CD4-positive, alpha-beta T cell treated with Interleukin-6 for 4 hours (primary cell): ENCODE results near the gene MFAP1.
"Not testable (repeated sequence)": the region's sequence is repeated elsewhere in the genome, so short reads cannot be mapped to it uniquely, and the experiment has no call there.

Source experiments
- DNase-seq: peaks from one replicate; pipeline ENCODE4 v3.0.0-alpha.2; 2020; ENCODE audit warnings: mixed read lengths

Gene MFAP1

DNA sequence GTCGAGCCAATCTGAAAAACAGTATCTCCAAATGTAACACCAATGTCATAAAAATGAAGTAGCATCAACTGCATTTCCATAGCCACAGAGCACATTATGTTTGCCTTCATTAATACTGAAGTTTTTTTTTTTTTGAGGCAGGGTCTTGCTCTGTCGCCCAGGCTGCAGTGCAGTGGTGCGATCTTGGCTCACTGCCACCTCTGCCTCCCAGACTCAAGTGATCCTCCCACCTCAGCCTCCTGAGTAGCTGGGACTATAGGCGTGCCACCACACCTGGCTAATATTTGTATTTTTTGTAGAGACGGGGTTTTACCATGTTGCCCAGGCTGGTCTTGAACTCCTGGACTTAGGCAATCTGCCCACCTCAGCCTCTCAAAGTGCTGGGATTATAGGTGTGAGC, 9.4 kb downstream of the MFAP1 start:
- not testable (repeated sequence) for DNase-seq

DNA sequence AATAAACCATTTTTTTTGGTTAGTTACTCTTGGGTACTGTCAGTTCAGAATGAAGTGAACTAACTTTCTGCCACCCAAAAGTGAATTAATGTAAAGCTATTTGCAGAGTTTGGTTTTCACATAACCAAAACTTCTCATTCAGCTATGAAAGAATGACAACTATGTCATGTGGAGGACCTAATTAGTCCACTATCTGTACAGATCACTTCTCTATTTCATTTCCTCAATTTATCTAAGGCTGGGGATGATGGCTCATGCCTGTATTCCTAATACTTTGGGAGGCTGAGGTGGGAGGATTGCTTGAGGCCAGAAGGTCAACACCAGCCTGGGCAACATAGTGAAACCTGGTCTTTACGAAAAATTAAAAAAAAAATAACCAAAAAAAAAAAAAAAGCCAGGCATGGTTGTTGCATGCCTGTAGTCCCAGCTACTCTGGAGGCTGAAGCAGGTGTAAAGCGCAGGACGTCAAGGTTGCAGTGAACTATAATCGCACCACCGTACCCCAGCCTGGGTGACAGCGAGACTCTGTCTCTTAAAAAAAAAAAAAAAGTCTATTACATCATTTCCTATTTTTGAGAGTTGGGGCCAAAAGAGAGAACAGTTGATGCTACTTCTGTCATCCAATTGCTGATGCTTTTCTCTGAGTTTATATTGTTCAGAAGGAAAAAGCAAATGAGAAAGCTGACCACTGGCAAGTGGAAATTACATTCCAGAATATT, 15.4 kb downstream of the MFAP1 start:
- DNase-seq: no peak

DNA sequence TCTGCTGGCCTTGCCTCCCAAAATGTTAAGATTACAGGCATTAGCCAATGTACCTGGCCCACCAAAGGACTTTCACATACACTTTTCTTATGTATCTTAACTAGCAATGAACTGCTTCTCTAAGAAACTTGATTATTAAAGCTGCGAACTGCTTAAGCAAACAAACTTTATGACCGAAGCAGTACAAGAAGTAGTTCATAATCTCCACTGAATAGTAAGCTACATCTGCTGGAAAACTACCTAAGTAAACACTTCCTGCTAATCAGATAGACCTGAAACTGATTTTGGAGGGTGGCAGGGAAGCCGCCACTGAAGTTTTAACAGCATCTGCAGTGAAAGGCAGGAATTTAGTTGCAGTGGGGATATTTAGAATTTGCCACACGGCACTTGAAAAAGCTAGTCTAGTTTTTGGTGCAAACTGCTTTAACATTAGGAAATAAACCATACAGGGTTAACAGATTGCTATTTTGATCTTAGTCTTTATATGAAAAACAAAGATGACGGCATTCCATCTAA, 16.0 kb downstream of the MFAP1 start:
- DNase-seq: no peak

DNA sequence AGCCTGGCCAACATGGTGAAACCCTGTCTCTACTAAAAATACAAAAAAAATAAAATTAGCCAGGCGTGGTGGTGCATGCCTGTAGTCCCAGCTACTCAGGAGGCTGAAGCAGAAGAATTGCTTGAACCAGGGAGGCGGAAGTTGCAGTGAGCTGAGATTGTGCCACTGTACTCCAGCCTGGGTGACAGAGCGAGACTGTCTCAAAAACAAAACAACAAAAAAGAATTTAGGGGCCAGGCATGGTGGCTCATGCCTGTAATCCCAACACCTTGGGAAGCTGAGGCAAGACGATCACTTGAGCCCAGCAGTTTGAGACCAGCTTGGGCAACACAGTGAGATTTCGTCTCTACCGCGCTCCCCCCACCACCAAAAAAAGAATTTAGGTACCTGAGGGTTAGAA, 21.8 kb downstream of the MFAP1 start:
- DNase-seq: not testable (repeated sequence)

DNA sequence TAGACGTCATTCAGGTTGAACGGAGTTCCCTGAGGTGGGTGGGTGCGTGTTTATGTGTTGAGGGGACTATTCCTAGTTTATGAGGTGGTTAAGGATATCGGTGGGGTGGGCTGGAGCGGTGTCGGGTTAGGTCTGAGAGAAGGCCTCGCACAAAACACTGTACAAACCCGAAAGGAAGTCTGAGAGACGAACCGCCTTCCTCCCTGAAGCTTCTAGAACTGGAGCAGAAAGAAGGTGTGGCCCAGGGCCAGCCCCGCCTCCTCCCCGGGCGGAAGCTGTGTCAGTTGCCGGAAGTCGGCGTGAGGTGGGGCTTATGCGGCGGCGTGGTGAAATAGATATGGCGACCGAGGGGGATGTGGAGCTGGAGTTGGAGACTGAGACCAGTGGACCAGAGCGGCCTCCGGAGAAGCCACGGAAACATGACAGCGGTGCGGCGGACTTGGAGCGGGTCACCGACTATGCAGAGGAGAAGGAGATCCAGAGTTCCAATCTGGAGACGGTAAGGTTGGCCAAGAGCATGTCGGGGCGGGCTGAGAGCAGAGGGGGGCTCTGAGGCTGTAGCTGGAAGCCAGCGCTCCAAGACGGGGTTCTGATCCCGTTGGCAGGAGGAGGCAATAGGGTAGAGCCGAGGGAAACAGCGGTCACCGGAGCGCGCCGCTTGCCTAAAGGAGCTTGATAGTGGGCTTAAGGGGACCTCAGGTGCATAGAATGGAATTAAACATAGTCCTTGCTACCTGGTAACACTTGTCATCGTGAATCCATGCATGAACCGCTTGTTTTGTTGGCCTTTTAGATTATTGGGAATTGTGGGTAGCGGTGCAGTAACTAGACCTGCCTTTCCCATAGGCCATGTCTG, 24.0 kb downstream of the MFAP1 start, which contains the start of gene HYPK:
TSS of gene HYPK (plus strand) at position 314 of the 856 bp plus-strand sequence. CDS start at position 338, 24 bp downstream.
- peak; percentile 97 for DNase-seq

DNA sequence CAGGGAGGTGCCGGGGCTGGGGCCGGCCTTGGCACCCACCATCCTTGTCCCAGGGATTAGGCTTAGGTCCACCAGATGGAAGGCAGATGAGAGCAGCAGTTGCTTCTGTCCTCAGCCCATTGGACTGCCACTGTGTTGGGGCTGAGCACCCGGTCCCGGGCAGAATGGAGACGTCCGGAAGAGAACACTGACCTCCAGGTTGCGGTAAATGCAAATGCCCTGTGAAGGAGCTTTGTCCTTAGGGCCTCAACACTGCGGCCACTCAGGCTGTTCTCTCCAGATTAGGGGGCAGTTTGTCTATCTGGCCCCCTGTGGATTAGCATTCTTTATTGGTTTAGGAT, 24.6 kb downstream of the MFAP1 start, which contains the start of gene SERINC4:
TSS of gene SERINC4 (minus strand) at position 276 of the 341 bp plus-strand sequence. CDS start at position 42, 234 bp downstream.
- no peak for DNase-seq

DNA sequence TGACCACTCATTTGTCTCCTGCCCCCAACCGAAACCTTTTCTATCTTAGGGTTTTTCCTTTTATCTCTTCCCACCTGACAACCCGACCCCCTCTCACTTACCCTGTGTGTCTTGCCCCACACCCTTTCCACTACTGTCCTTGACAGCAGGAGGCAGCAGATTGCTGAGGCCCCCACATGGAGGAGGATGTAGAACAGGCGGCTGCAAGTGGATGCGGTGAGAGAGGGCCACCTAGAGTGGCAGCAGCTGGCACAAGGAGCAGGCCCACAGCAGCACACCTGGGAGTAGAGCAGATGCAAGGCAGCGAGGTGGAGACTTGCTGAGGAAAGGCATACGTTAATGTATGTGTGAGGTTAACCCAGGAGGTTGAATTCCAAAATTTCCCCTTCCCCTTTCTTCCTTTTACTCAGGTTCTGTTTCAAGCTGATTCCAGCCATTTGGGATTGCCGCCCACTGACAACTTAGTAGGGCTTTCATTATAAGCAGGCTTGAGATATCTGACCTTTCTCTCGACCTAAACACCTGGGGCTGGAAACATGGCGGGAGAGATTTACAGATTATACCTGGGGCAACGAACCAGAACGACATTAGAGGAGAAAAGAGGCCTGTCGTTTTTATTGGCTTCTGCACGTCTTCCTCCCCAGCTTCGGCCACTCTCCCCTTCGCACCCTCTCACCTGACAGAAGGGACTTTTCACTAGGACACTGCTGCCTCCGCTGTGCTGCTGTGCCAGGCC, 25.1 kb downstream of the MFAP1 start:
- DNase-seq: no peak

DNA sequence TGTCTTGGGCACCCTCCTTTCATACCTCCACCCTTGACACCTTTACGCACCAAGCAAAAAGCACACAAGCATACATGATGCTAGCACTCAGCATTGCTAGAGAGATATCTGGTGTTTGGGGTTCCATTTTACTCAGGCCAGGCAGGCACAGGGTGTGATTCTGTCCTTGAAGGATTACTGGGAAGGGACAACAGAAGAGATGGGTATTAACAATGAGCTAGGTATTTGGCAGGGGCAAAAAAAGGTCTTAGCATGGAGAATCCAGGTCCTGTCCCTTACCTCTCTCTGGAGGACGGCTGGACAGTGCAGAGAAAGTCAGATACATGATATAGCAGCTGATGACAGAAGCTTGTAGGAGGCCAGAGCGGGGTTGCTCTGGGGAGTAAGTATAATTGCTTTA, 27.9 kb downstream of the MFAP1 start:
- DNase-seq: no peak

DNA sequence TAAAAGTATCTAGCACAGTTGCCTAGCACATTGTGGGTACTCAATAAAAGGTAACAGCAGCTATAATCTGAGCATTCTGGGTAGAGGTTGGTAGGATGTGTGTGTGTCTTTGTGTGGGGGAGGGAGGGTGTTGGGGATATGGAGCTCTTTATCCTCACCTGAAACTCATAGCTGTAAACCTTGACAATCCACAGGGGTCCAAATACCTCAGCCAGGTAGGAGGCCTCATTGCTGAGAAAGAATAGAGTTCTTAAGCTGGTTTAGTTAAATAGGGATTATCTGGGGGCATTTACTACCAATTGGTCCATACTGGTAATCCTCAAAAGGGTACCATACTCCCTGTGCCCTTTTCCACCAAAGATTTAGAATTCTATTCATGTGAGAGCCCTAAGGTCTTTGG, 28.5 kb downstream of the MFAP1 start:
- no peak for DNase-seq

DNA sequence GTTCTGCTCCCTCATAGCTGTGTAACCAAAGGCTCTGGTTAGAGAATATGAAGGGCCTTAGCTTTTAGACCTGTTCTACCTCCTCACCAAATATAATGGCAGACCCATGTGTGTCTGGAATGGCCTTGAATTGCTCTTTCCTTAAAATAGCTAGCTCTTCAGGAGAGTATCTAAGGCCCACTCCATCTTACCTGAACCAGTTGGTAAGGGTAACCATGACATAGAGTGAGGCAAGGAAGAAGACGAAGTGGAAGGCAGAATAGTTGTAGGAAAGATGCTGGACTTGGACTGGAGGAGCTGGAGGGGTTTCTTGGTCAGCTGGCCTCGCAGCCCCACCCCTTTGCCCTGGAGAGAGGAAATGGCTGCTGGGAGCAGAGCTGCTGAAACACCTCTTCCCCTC, 29.3 kb downstream of the MFAP1 start:
- no peak for DNase-seq

DNA sequence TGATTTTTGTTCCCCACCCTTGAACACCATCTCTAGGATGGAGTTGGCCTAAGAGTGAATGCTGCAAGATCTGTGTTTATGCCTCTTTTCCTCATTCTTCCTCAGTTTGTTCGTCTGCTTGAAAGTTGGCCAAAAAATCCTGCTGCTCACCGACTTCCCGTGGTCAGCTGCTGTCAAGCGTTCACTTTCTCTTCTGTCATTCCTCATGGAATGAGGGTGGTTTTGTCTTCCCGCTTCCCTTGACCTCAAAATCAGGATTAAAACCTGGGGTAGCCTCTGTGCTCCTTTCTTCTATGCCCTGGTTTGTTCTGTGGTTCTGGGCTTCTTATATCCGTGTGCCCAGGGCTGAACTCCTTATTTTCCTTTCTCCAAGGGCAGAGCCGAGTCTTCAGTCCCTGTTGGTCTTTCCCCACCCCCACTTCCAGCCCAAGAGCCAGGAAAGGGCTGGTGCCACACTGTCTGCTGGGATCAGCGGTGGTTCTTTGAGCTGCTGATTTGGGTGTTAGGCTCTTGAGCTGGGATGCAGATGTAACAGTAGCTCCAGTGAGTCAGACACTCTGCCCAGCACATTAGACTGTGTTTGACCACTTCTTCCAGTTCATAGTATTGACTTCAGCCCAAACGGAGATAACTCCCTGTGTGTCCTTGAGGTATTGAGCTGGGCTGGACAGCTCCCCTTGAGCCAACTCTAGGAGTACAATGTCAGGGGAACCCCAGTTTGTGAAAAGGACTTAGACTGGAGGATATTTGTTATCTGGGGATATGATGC, 30.0 kb downstream of the MFAP1 start:
- DNase-seq: no peak

DNA sequence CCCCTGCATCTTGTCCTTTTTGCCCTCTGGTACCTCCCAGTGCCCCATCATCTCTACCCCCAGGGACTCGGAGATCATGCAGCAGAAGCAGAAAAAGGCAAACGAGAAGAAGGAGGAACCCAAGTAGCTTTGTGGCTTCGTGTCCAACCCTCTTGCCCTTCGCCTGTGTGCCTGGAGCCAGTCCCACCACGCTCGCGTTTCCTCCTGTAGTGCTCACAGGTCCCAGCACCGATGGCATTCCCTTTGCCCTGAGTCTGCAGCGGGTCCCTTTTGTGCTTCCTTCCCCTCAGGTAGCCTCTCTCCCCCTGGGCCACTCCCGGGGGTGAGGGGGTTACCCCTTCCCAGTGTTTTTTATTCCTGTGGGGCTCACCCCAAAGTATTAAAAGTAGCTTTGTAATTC, 30.8 kb downstream of the MFAP1 start:
- DNase-seq: no peak

DNA sequence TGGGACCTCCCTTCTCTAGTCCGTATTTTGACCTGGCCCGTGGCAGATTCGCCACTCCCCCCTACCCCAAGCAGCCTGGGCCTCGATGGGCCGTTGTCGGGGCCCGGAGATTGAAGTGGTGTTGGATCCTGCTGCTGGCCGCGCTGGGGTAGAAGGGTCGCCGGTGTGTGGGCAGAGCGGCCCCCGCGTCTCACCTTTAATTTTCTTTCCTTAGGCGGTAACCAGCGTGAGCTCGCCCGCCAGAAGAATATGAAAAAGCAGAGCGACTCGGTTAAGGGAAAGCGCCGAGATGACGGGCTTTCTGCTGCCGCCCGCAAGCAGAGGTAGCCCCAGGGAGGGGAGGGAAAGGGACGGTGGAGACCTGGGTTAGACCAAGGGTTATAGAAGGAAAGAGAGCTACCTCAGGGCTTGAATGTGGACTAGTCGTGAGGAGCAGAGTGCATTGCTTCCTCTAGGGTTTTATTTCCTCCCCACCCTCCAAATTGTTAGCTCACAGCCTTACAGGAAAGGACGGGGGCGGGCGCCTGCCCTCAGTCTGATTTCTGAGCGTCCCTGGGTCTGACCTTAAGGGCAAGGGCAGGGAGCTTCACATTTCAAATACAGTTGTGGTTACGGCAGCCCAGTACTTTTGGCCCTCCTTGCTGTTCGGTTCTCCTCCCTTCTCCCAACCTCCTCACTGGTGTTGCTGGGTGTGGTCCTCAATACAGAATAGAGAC, 31.6 kb downstream of the MFAP1 start:
- DNase-seq: peak; percentile 39

DNA sequence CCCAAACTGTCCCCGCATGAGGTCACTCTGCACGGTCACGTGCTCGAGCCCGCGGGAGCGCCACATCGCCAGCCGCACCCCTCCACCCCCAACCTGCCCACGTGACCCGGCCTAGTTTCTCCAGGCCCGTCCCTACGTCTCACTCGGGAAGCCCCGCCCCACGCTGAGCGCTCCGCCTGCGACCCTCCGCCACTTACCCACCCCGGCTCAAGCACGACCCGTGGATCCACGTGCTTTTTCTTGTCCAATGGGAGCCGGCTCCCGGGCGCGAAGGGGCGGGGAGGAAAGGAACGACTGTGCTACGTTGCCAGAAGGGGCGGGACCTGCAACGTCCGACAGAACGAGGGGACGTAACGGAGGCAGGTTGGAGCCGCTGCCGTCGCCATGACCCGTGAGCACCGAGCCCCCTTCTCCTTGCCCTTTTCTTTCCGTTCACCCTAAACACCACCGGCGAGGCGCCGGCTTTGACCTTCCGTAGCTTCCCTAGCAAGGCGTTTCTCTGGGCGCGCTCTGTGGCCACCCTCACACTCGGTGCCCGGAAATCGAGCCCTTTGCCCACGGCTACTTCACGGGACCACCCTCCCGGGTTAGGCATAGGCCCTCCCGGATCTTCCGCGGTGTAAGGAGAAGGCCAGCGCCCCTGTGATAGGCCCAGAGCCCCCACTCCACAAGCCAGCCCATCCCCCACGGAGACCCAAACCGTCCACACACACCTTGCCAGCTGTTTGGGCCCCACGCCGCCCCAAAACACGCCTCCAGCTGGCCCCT, 32.3 kb downstream of the MFAP1 start, which contains the start of gene SERF2:
TSS of gene SERF2 (plus strand) at position 328 of the 768 bp plus-strand sequence. CDS start at position 385, 57 bp downstream.
- DNase-seq: peak; percentile 100

DNA sequence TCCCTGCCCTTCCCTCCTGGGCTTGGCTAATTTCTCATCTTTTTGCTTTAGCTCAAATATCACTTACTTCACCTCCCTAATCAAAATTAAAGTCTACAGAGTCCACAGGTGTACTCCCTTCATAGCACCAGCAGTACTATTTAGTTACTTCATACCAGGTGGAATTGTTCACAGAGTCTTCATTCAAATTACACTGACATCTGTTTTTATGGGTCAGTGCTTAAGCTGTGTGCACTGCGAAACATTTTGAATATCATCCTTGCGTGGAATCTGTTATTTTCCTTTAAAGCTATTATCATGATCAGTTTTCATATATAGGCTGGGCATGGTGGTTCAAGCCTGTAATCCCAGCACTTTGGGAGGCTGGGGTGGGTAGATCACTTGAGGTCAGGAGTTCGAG, 35.1 kb downstream of the MFAP1 start:
- no peak for DNase-seq

DNA sequence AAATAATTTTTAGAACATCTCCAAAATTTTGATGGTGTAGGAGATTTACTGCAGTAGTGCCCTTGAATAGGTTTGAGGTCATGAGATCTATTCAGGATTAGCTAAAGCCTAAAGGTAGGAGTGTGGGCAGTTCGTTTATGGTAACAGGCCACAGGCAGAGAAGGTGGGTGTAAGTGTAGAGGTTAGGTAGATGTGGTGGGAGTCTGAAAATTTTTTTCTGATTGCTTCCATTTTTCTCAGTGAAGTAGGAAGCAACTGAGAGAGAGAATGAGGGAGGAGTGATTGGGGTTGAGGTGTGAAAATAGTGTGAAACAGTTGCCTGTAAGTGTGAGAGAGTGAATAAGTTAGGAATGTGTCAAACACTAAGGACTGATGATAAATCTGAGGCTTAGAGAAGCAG, 45.5 kb downstream of the MFAP1 start:
- no peak for DNase-seq

DNA sequence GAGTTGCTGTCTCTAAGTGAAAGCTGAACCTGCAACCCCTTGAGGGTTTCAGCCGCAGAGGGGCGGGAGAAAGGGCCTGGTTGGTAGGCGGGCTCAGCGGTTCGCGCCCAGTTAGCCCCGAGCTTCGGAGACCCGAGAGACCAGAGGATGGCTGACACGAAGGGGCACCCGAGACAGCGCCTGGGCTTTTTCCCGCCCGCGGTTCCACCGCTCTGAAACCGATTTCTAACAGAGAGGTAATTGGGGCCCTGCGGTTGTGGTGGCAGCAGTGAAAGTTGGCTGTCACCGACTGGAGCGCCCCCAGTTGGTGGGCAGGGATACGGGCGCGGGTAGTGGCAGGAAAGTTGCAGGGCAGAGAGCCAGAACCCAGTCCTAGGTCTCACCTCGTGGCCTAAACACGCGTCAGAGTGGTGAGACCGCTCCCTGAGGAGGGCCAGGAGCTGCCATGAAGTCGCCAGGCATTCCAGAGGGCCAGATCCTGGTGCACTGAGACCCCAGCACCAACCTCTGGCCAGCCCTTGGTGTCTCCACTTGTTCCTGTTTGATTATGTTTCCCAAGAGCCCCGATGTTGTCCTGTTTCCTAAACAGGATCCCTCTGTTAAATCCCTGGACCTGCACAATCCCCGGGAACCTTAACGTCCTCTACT, 47.1 kb downstream of the MFAP1 start:
- peak; percentile 82 for DNase-seq

DNA sequence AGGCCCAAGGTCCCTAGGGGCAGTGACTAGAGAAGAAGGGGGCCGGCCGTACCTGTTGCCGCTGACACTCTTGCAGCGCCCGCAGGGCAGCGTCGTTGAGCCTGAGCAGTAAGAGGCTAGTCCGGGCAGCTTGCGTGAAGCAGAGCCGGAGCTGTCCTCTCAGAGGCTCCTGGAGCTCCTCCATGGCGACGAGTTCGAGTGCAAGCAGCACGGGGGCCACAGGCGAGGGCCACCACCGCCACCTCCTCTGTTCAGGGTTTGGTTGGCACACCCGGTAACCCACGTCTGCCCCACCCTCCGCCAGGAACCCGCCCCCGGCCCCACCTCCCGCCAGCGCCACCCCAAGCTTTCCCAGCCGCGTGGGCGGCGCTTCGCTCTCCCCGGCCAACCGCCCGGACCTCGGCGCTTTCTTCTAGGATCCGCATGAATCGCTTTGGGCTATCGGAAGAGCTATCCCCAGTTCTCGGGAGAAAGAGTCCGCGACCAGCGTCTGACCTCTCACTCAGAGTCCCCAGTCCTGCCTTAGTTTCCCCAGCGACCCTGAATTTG, 47.7 kb downstream of the MFAP1 start, which contains the start of gene ELL3:
TSS of gene ELL3 (minus strand) at position 249 of the 549 bp plus-strand sequence. CDS start at position 184, 65 bp downstream.
- DNase-seq: peak; percentile 91

DNA sequence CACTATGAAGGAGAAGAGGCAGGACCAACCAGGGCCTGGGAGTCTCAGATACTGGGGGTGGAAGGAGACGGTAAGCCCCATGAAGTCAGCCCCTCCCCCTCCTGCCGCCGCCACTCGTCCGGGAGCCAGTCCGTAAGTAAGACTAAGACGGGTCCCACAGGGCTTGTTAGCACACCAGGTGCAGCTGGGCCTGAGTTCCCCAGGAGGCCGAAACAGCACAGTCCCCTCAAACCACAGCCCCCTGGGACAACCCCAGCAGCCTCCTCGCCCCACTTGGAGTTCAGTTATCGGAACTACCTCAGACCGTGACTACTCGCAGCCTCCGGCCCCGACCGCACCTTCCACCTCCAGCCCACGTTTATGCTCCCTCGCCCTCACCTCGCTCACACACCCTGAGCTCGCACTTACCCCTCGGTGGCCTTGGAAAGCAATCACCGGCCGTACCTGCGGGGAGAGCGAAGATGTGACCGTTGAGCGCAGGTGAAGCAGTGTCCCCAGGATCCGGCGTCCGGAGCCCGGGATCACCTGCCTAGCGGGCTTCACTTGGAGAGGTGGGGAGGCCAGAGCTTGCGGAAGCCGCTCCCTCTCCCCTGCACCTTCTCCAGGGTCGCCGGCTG, 48.3 kb downstream of the MFAP1 start:
- peak; percentile 22 for DNase-seq
